Endometrial microvascular endothelial cells (primary cell): ENCODE data around the gene PCDHGA2. TPM values are rescaled to one million over a fixed set of nuclear protein-coding genes. Genes with fewer than 3 reads are reported as not detected.
"Not testable (repeated sequence)": the region's sequence is repeated elsewhere in the genome, so short reads cannot be mapped to it uniquely, and the experiment has no call there.

Experiments used
- in situ Hi-C: cut with HindIII; loops from 2 replicates; pipeline ENCODE4 v1.10.0; 2017; ENCODE audit warnings: low sequenced_read_pairs, low pct_unique_long_range_greater_than_20kb; ENCODE audit errors: inconsistent ontology term
- total RNA-seq: library from RNA; depleted of rRNA; stranded (reverse); fragments of >200 nt; gene quantifications from one replicate; pipeline ENCODE4 v1.2.3, GENCODE V29; 2015; ENCODE audit errors: inconsistent ontology term

Gene PCDHGA2
- total RNA-seq, 1 donor from 2014 or later = 0.84 TPM

DNA sequence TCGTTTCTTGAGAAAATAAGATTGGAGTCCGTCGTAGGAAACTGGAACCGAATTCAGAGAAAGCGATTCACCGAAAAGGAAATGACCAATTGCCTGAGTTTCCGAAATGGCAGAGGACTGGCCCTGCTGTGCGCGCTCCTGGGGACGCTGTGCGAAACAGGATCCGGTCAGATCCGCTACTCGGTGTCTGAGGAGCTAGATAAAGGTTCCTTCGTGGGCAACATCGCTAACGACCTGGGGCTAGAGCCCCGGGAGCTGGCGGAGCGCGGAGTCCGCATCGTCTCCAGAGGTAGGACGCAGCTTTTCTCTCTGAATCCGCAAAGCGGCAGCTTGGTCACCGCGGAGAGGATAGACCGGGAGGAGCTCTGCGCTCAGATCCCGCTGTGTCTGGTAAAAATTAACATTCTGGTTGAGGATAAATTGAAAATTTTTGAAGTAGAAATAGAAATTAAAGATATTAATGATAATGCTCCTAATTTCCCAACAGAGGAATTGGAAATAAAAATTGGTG is 5.4 kb downstream of the PCDHGA2 start:
- in situ Hi-C loops = no loop called here

DNA sequence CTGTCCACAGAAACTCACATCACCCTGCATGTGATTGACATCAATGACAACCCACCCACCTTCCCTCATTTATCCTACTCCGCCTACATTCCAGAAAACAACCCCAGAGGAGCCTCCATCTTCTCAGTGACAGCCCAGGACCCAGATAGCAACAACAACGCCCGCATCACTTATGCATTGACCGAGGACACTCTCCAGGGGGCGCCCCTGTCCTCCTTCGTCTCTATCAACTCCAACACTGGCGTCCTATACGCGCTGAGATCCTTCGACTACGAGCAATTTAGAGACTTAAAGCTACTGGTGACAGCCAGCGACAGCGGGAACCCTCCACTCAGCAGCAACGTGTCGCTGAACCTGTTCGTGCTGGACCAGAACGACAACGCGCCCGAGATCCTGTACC is 6.8 kb downstream of the PCDHGA2 start:
- in situ Hi-C loops = no loop called here

DNA sequence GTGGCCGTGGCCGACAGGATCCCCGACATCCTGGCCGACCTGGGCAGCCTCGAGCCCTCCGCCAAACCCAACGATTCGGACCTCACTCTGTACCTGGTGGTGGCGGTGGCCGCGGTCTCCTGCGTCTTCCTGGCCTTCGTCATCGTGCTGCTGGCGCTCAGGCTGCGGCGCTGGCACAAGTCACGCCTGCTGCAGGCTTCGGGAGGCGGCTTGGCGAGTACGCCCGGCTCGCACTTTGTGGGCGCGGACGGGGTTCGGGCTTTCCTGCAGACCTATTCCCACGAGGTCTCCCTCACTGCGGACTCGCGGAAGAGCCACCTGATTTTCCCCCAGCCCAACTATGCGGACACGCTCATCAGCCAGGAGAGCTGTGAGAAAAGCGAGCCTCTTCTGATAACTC is 7.5 kb downstream of the PCDHGA2 start:
- in situ Hi-C loops = not testable (repeated sequence)

GRCh38 chr5:141349917-141350619 is 11.5 kb downstream of the PCDHGA2 start, which contains the start of gene PCDHGB1:
Gene PCDHGB1 (plus strand): TSS chr5:141350099. CDS start chr5:141350261, 162 bp downstream.
- in situ Hi-C loops = no loop called here

GRCh38 chr5:141351591-141351990 is 13.0 kb downstream of the PCDHGA2 start:
- in situ Hi-C loops = no loop called here

DNA sequence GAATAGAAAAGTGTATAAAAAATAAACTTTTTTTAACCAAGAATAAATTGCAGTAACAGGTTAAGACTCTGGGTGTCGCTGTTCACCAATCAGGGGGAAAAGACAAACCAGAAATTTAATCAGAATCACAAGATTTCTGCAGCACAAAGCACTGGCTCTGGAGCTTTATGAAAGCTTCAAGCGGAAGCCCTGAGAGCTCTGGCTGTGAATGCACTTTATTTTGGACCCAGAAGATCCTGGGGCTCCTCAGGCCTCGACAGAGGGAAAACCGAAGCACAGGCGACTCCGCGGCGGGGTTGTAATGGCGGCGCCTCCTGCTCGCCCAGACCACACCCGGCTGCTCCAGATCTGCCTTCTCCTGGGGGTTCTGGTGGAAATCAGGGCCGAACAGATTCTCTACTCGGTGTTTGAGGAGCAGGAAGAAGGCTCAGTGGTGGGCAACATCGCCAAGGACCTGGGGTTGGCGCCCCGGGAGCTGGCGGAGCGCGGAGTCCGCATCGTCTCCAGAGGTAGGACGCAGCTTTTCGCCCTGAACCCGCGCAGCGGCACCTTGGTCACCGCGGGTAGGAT is 16.4 kb downstream of the PCDHGA2 start, which contains the start of gene PCDHGA4:
PCDHGA4 (plus strand) TSS at position 122 of the 570 bp plus-strand sequence; CDS start at position 209, 87 bp downstream.
- in situ Hi-C loops = no loop called here

DNA sequence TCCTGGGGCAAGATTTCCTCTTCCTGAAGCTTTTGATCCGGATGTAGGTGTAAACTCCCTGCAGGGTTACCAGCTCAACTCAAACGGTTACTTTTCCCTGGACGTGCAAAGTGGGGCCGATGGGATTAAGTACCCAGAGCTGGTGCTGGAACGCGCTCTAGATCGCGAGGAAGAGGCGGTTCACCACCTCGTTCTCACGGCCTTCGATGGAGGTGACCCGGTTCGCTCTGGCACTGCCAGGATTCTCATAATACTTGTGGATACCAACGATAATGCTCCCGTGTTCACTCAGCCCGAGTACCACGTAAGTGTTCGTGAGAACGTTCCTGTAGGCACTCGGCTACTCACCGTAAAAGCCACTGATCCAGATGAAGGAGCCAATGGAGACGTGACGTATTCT is 17.1 kb downstream of the PCDHGA2 start:
- in situ Hi-C loops = no loop called here

GRCh38 chr5:141356133-141356532 is 17.6 kb downstream of the PCDHGA2 start:
- in situ Hi-C loops = no loop called here

DNA sequence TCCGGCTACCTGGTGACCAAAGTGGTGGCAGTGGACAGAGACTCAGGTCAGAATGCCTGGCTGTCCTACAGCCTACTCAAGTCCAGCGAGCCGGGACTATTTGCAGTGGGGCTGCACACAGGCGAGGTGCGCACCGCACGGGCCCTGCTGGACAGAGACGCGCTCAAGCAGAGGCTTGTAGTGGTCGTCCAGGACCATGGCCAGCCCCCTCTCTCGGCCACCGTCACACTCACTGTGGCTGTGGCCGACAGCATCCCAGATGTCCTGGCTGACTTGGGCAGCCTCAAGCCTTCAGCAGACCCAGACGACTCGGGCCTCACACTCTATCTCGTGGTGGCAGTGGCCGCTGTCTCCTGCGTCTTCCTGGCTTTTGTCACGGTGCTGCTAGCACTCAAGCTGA is 18.4 kb downstream of the PCDHGA2 start:
- in situ Hi-C loops = no loop called here

GRCh38 chr5:141359790-141360426 is 21.3 kb downstream of the PCDHGA2 start, which contains the start of gene PCDHGB2:
Gene PCDHGB2 (plus strand): TSS chr5:141359994. CDS start chr5:141360136, 142 bp downstream.
- in situ Hi-C loops = no loop called here

- in situ Hi-C loops = no loop called here
Measured at GRCh38 chr5:141360685-141361084, 22.1 kb downstream of the PCDHGA2 start.

GRCh38 chr5:141362719-141363118 is 24.2 kb downstream of the PCDHGA2 start:
- in situ Hi-C loops = no loop called here

DNA sequence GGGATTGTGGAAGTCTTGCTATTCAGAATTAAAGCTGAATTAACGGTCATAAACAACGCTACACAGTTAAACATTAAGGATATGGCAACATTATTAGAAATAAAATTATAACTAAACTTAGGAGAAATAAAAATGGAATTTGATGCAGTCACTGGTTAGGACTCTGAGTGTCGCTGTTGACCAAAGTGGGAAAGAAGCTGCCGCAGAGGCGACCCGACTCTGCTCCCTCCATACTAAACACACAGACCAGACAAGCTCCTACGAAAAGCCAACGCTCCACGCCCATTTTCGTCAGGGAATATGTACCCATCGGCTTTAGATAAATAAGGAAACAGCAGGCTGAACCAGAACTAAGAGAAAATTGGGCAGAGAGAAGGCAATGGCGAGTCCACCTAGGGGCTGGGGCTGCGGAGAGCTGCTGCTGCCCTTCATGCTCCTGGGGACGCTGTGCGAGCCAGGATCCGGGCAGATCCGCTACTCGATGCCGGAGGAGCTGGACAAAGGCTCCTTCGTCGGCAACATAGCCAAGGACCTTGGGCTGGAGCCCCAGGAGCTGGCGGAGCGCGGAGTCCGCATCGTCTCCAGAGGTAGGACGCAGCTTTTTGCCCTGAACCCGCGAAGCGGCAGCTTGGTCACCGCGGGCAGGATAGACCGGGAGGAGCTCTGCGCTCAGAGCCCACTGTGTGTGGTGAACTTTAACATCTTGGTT is 25.5 kb downstream of the PCDHGA2 start, which contains the start of gene PCDHGA5:
PCDHGA5 (plus strand) TSS at position 211 of the 709 bp plus-strand sequence; CDS start at position 380, 169 bp downstream.
- in situ Hi-C loops = no loop called here

- in situ Hi-C loops = no loop called here
Measured at GRCh38 chr5:141366016-141366896, 27.7 kb downstream of the PCDHGA2 start.

DNA sequence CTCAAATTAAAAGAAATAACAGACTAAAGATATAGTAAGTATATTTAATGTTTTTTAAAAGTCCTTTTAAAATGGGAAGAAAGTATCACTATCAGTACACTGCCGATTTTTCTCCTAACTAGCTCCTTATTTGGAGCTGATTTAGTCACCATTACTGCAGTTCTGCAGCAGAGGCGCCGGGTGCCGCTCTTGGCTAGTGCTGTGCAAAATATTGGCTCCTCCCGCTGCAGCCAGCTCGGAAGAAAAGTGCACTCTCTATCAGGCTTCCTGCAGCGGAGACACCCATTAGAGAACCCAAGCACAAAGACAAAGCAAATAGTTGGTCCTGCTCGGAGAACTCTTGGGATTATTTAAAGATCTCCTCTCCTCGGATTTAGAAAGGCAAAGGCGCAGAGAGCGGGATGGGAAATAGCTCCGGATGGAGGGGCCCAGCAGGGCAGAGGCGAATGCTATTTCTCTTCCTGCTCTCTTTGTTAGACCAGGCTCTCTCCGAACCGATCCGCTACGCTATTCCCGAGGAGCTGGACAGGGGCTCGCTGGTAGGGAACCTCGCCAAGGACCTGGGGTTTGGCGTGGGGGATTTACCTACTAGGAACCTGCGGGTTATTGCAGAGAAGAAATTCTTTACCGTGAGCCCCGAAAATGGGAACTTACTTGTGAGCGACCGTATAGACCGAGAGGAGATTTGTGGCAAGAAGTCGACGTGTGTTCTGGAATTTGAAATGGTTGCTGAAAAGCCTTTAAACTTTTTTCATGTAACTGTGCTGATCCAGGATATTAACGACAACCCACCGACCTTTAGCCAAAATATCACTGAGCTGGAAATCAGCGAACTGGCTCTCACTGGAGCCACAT is 31.7 kb downstream of the PCDHGA2 start, which contains the start of gene PCDHGB3:
PCDHGB3 (plus strand) TSS at position 249 of the 855 bp plus-strand sequence; CDS start at position 402, 153 bp downstream.
- in situ Hi-C loops = no loop called here

- in situ Hi-C loops = no loop called here
Measured at GRCh38 chr5:141371572-141372475, 33.3 kb downstream of the PCDHGA2 start.
